ENCODE results near the gene B4GALT6.
A peak's percentile ranks its signal among the peaks of the same experiment; 100 is the strongest.

Gene B4GALT6

DNA sequence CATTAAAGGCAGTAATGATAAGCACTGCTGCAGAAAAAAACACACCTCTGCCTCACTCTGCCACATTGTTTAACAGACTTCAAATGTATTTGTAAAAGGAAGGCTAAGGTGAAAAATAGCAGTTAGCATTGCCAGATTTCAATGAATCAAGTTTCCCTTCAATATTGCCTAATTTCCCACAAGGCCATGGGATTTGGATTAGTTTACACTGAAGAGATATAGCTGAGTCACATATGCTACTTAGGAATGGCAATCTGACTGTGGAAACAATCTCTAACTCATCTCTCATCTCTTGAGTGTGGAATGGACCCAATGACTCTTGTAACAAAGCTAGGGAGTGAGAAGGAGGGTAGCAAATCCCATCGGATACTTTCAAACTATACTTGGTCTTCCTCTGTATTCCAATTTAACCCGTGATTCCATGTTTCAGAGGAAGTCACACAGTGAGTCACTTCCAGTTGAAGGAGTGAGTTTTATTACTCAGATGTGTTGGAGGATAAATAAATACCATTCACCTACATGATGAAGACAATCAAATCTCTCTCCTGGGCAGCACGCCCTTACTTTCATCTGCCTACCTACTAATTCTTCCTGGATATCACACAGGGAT, 5.1 kb downstream of the B4GALT6 start:
- Histone ChIP-seq H3K36me3 (ENCODE audit: control insufficient read depth, insufficient read depth, low read length) (no peaks in the 10 kb centered on the region), H3K4me3 (ENCODE audit: extremely low read depth, insufficient read depth, low read length, poor library complexity, severe bottlenecking) (no peak overlapping the region), H3K27ac (ENCODE audit: low read depth, low read length, severe bottlenecking) (peak overlapping the region; percentile 55), H3K4me1 (ENCODE audit: control insufficient read depth, insufficient read depth, low read length, poor library complexity, severe bottlenecking) (peaks cover 11% of the 10 kb centered on the region), H3K9me3 (ENCODE audit: control insufficient read depth, low read length) (no peaks in the 10 kb centered on the region)
- 100% methylated on average over 1 of the region's 3 CpGs for whole genome bisulfite sequencing, 2 experiments (ENCODE audit: insufficient coverage in 2 of 2)

DNA sequence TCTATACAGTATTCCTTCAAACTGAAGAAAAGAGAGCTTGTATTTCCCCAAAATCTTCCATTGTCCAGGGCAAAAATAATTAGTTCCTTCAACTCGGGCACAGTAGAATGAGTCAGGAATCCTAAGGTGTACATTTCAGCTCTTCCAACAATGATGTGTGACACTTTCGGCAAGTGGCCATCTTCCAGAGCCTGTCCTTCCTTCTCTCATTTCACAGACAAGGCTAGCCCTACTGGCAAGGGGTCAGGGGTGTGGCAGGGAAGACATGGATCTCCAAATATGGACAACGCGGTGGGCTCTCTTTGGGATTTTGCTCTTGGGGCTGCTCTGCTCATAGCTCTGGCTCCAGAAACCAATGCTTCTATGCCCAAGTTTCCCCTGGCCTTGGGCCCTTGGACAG, 6.0 kb downstream of the B4GALT6 start:
- Histone ChIP-seq H3K9me3 (ENCODE audit: control insufficient read depth, low read length) (no peaks in the 10 kb centered on the region), H3K4me3 (ENCODE audit: extremely low read depth, insufficient read depth, low read length, poor library complexity, severe bottlenecking) (no peak overlapping the region), H3K36me3 (ENCODE audit: control insufficient read depth, insufficient read depth, low read length) (no peaks in the 10 kb centered on the region), H3K4me1 (ENCODE audit: control insufficient read depth, insufficient read depth, low read length, poor library complexity, severe bottlenecking) (peaks cover 13% of the 10 kb centered on the region), H3K27ac (ENCODE audit: low read depth, low read length, severe bottlenecking) (no peak overlapping the region)
- WGBS, 2 experiments (ENCODE audit: insufficient coverage in 2 of 2) = 92 to 100% methylated on average over 1 to 4 of the region's 4 CpGs

DNA sequence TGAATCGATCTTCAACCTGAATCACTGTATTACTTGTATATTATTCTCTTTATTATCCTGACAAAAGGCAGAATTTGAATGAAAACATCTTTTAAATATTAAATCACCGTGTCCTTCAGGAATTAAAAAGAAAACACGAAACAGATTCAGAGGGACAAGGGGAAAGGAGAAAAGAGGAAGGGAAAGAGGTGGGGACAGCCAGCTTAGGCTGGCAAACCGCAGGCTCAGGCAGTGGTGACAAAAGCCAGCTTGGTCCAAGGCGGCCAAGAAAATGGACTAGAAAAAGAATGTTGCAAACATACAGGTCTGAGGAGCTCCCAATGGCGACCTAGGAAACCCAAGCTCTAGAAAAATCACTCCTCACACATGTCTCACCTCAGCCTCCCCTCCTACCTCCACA, 6.8 kb downstream of the B4GALT6 start:
- H3K4me1 ChIP-seq (ENCODE audit: control insufficient read depth, insufficient read depth, low read length, poor library complexity, severe bottlenecking) = peaks cover 18% of the 10 kb centered on the region
- H3K9me3 ChIP-seq (ENCODE audit: control insufficient read depth, low read length) = no peaks in the 10 kb centered on the region
- 76 to 88% methylated on average over 2 to 4 of the region's 6 CpGs for WGBS, 2 experiments (ENCODE audit: insufficient coverage in 2 of 2)
- no peak overlapping the region for H3K27ac ChIP-seq (ENCODE audit: low read depth, low read length, severe bottlenecking)
- H3K36me3 ChIP-seq (ENCODE audit: control insufficient read depth, insufficient read depth, low read length) = no peaks in the 10 kb centered on the region
- H3K4me3 ChIP-seq (ENCODE audit: extremely low read depth, insufficient read depth, low read length, poor library complexity, severe bottlenecking) = no peak overlapping the region

- no peaks in the 10 kb centered on the region for H3K36me3 ChIP-seq (ENCODE audit: control insufficient read depth, insufficient read depth, low read length)
- no peaks in the 10 kb centered on the region for H3K9me3 ChIP-seq (ENCODE audit: control insufficient read depth, low read length)
- H3K4me3 ChIP-seq (ENCODE audit: extremely low read depth, insufficient read depth, low read length, poor library complexity, severe bottlenecking) = no peak overlapping the region
- H3K27ac ChIP-seq (ENCODE audit: low read depth, low read length, severe bottlenecking) = no peak overlapping the region
- H3K4me1 ChIP-seq (ENCODE audit: control insufficient read depth, insufficient read depth, low read length, poor library complexity, severe bottlenecking) = peaks cover 24% of the 10 kb centered on the region
Observed at GRCh38 chr18:31675404-31675803, 9.0 kb downstream of the B4GALT6 start.

- Histone ChIP-seq H3K27ac (ENCODE audit: low read depth, low read length, severe bottlenecking) (peak overlapping the region; percentile 69), H3K36me3 (ENCODE audit: control insufficient read depth, insufficient read depth, low read length) (no peaks in the 10 kb centered on the region), H3K4me3 (ENCODE audit: extremely low read depth, insufficient read depth, low read length, poor library complexity, severe bottlenecking) (no peak overlapping the region), H3K4me1 (ENCODE audit: control insufficient read depth, insufficient read depth, low read length, poor library complexity, severe bottlenecking) (peaks cover 16% of the 10 kb centered on the region), H3K9me3 (ENCODE audit: control insufficient read depth, low read length) (no peaks in the 10 kb centered on the region)
Observed at GRCh38 chr18:31672628-31673135, 11.7 kb downstream of the B4GALT6 start.

- Histone ChIP-seq H3K27ac (ENCODE audit: low read depth, low read length, severe bottlenecking) (no peak overlapping the region), H3K36me3 (ENCODE audit: control insufficient read depth, insufficient read depth, low read length) (no peaks in the 10 kb centered on the region), H3K9me3 (ENCODE audit: control insufficient read depth, low read length) (no peaks in the 10 kb centered on the region), H3K4me1 (ENCODE audit: control insufficient read depth, insufficient read depth, low read length, poor library complexity, severe bottlenecking) (peaks cover 20% of the 10 kb centered on the region), H3K4me3 (ENCODE audit: extremely low read depth, insufficient read depth, low read length, poor library complexity, severe bottlenecking) (no peak overlapping the region)
- 50 to 80% methylated on average over 1 of the region's 1 CpG for WGBS, 2 experiments (ENCODE audit: insufficient coverage in 2 of 2)
Observed at GRCh38 chr18:31671951-31672350, 12.4 kb downstream of the B4GALT6 start.

DNA sequence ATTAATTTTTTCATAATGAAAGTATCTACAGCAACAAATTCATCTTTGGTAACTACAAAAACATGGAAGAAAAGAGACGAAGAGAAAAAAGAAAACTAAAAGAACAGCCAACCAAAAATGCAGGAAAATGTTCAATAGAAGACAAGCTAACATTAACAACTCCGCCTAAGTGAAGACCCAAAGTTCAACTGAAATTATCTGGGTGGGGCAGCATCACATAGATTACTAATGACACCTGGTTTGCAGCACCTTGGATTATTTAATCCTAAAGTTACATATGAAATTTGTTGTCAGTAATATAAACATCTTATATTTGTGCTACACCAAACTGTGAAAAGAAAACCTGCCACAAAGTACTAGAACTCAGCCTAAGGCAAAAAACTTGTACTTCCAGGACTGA, 14.8 kb downstream of the B4GALT6 start:
- no peak overlapping the region for H3K4me3 ChIP-seq (ENCODE audit: extremely low read depth, insufficient read depth, low read length, poor library complexity, severe bottlenecking)
- WGBS, 2 experiments (ENCODE audit: insufficient coverage in 2 of 2) = 100% methylated on average over 1 of the region's 2 CpGs; no CpG with 5 or more reads in 1 of the 2 experiments
- no peaks in the 10 kb centered on the region for H3K9me3 ChIP-seq (ENCODE audit: control insufficient read depth, low read length)
- H3K27ac ChIP-seq (ENCODE audit: low read depth, low read length, severe bottlenecking) = no peak overlapping the region
- peaks cover 22% of the 10 kb centered on the region for H3K4me1 ChIP-seq (ENCODE audit: control insufficient read depth, insufficient read depth, low read length, poor library complexity, severe bottlenecking)
- H3K36me3 ChIP-seq (ENCODE audit: control insufficient read depth, insufficient read depth, low read length) = no peaks in the 10 kb centered on the region

DNA sequence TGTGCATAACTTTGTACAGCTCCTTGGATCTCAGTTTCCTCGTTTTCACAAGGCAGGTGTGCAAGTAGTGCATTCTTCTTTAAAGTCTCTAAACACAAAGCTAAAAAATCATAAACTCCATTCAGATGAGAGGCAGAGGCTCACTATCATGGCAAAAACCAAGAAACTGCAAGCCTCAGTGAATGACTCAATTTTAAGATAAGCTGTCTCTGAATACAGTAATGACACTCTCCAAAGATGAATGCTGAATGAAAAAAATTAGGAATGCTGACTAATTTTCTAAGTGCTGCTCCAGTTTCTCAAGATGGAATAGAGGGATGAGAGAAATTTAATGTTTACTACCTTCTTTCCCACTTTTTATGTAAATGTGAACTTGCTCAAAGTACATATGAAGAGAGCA, 17.2 kb downstream of the B4GALT6 start:
- H3K36me3 ChIP-seq (ENCODE audit: control insufficient read depth, insufficient read depth, low read length) = no peaks in the 10 kb centered on the region
- H3K9me3 ChIP-seq (ENCODE audit: control insufficient read depth, low read length) = no peaks in the 10 kb centered on the region
- H3K27ac ChIP-seq (ENCODE audit: low read depth, low read length, severe bottlenecking) = no peak overlapping the region
- peaks cover 8% of the 10 kb centered on the region for H3K4me1 ChIP-seq (ENCODE audit: control insufficient read depth, insufficient read depth, low read length, poor library complexity, severe bottlenecking)
- 80 to 100% methylated on average over 1 of the region's 1 CpG for WGBS, 2 experiments (ENCODE audit: insufficient coverage in 2 of 2)
- H3K4me3 ChIP-seq (ENCODE audit: extremely low read depth, insufficient read depth, low read length, poor library complexity, severe bottlenecking) = no peak overlapping the region

GRCh38 chr18:31666055-31666454, 18.3 kb downstream of the B4GALT6 start:
- Histone ChIP-seq H3K27ac (ENCODE audit: low read depth, low read length, severe bottlenecking) (no peak overlapping the region), H3K36me3 (ENCODE audit: control insufficient read depth, insufficient read depth, low read length) (no peaks in the 10 kb centered on the region), H3K9me3 (ENCODE audit: control insufficient read depth, low read length) (no peaks in the 10 kb centered on the region), H3K4me3 (ENCODE audit: extremely low read depth, insufficient read depth, low read length, poor library complexity, severe bottlenecking) (no peak overlapping the region), H3K4me1 (ENCODE audit: control insufficient read depth, insufficient read depth, low read length, poor library complexity, severe bottlenecking) (peaks cover 6% of the 10 kb centered on the region)
- WGBS, 2 experiments (ENCODE audit: insufficient coverage in 2 of 2) = 87 to 100% methylated on average over 2 of the region's 5 CpGs

- H3K9me3 ChIP-seq (ENCODE audit: control insufficient read depth, low read length) = no peaks in the 10 kb centered on the region
- no peak overlapping the region for H3K4me3 ChIP-seq (ENCODE audit: extremely low read depth, insufficient read depth, low read length, poor library complexity, severe bottlenecking)
- H3K4me1 ChIP-seq (ENCODE audit: control insufficient read depth, insufficient read depth, low read length, poor library complexity, severe bottlenecking) = peaks cover 6% of the 10 kb centered on the region
- WGBS, 2 experiments (ENCODE audit: insufficient coverage in 2 of 2) = no CpG with 5 or more reads among the region's 1 CpG
- no peak overlapping the region for H3K27ac ChIP-seq (ENCODE audit: low read depth, low read length, severe bottlenecking)
- H3K36me3 ChIP-seq (ENCODE audit: control insufficient read depth, insufficient read depth, low read length) = peaks cover 7% of the 10 kb centered on the region
Observed at GRCh38 chr18:31664101-31664500, 20.3 kb downstream of the B4GALT6 start.

GRCh38 chr18:31661965-31662364, 22.4 kb downstream of the B4GALT6 start:
- Histone ChIP-seq H3K36me3 (ENCODE audit: control insufficient read depth, insufficient read depth, low read length) (peaks cover 7% of the 10 kb centered on the region), H3K4me1 (ENCODE audit: control insufficient read depth, insufficient read depth, low read length, poor library complexity, severe bottlenecking) (peaks cover 2% of the 10 kb centered on the region), H3K27ac (ENCODE audit: low read depth, low read length, severe bottlenecking) (no peak overlapping the region), H3K4me3 (ENCODE audit: extremely low read depth, insufficient read depth, low read length, poor library complexity, severe bottlenecking) (no peak overlapping the region), H3K9me3 (ENCODE audit: control insufficient read depth, low read length) (no peaks in the 10 kb centered on the region)
- 100% methylated on average over 1 of the region's 3 CpGs for WGBS, 2 experiments (ENCODE audit: insufficient coverage in 2 of 2)

Measured in mesodermal cell (in vitro differentiated cells).